NCI-H1092 treated with DMSO at 0.1 percent for 48 hours (cell line): Measurements from ENCODE around the gene COL5A1.

Experiments used
- DNase-seq: peaks from one replicate; lab custom pipeline; 2025; lab: John Stamatoyannopoulos, UW

Gene COL5A1

DNA sequence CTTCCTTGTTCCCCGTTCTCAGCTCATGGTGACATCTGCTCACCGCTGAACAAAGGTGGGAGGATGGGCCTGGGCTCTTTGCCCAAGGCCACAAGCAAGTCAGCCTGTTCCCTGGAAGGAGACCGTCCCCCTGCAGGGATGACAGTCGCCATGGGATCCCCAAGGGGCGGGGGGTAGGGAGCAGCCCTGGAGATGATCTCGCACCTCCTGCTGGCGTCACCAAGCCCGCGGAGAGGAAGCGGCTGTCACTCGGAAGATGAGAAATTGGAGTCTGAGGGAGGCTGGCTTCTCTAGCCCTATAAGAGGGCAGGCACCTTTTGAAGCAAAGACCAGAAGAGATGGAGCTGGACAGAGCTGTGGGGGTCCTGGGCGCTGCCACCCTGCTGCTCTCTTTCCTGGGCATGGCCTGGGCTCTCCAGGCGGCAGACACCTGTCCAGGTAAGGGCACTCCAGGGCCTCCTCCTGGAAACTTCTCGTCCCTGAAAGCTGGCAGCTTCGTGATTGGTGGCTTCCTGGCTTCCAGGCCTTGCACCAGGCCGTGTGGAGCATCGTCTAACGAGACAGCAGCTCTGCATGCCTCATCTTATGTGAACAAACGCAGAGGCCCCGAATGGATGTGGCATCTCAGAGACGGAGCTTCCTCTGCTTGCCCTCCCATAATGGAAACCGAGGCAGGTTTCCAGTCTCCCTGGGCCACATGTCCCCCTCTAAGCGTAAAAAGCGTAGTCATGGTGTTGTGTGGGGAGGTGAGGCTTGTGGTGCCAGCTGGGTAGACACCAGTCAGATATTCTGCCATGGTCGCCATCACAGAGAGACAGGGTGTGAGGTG is 239.1 kb downstream of the COL5A1 start, which contains the start of gene FCN2:
FCN2 (plus strand) TSS at position 327 of the 829 bp plus-strand sequence; CDS start at position 339, 12 bp downstream.
- no peak for DNase-seq

DNA sequence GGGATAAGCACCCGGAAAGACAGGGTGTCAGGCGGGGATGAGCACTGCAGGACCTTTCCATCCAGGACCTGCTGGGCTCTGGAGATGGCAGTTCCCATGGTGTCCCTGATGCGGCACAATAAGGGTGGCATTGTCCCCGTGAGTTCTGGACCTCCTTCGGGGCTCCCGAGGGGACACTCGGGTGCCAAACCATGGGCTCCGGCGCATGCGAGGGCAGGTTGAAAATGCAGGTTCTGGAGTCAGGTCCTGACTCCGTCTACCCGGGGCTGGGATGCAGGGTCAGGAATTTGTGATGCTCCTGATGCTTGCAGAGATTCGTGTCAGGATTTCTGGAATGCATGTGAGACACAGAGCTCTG is 239.7 kb downstream of the COL5A1 start:
- DNase-seq, result no peak

DNA sequence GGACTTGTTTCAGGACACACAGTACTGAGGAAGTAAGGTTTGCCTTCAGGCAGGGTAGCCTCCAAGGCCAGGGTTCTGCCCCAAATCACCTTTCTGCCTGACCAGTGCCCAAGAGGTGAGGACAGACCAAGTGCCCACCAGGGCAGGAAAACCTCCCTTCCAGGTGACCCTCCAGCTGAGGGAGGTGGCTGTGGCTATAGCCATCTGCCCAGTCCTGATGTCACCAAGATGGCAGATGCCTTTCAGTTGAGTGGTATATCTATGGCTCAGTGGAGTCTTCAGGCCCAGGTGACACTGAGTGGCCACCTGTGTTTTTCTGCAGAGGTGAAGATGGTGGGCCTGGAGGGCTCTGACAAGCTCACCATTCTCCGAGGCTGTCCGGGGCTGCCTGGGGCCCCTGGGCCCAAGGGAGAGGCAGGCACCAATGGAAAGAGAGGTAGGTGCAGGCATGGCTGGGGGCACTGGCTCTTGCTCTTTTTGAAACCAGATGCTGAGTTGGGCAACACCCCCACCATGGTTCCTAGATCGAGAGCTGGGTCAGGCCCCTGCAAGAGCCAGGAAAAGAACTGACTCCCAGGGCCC is 240.7 kb downstream of the COL5A1 start:
- DNase-seq, result no peak

DNA sequence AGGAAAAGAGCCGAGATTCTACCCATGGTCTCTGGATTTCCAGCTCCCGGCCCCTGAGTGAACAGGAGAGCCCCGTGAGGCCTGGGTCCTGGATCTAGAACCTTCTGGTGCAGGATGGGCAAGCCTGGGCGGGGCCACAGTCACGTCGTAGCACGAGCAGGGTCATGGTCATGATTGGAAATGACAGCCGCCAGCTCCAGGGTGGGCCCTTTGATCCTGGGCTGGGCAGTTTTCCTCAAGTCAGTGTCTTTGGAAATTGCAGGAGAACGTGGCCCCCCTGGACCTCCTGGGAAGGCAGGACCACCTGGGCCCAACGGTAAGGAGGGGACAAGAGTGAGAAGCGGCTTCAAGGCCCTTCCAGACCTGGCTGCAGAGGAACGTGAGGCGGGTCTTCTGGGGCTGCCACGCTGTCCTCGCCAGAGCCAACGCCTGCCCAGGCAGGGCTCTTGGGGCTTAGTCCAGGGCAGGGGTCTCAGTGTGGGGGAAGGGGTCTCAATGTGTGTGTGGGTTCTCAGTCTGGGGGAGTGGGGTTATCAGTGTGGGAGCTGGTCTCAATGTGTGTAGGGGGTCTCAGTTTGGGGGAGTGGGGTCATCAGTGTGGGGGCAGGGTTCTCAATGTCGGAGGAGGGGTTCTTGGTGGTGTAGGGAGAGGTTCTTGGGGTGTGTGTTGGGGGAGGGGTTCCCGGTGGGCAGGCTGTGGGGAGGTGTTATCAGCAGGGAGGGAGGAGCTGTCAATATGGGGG is 241.6 kb downstream of the COL5A1 start:
- no peak for DNase-seq

- DNase-seq, result no peak
Measured at GRCh38 chr9:134884492-134884891, 242.9 kb downstream of the COL5A1 start.

DNA sequence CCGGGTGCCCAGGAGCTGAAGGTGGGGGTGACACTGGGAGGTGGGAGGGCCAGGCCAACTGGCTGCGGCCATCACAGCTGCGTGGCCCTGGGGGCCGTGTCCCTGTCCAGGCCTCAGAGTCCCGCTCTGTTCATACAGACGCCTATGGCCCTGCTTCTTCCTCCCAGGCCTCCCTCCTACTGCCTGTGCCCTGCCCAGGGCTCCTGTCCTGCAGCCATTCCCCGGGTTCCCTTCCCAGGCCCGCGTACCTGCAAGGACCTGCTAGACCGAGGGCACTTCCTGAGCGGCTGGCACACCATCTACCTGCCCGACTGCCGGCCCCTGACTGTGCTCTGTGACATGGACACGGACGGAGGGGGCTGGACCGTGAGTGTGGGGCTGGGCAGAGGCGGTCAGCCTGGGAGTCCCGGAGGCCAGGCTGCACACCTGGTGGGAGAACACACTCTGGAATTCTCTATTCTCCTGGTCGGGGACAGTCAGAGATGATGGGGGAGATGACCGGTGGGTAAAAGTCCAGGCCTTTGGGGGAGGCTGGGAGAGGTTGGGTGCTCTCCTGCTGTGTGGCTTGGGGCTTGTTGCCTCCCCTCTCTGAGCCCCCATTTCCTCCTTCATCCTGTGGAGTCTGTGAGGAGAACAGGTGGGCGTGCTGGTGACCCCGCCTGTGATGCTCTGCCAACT is 243.5 kb downstream of the COL5A1 start:
- DNase-seq, result no peak

GRCh38 chr9:134885679-134886412 is 244.2 kb downstream of the COL5A1 start:
- no peak for DNase-seq

- DNase-seq, result no peak
Measured at GRCh38 chr9:134886413-134886913, 244.9 kb downstream of the COL5A1 start.

- DNase-seq, result no peak
Measured at GRCh38 chr9:134887219-134887618, 245.6 kb downstream of the COL5A1 start.

DNA sequence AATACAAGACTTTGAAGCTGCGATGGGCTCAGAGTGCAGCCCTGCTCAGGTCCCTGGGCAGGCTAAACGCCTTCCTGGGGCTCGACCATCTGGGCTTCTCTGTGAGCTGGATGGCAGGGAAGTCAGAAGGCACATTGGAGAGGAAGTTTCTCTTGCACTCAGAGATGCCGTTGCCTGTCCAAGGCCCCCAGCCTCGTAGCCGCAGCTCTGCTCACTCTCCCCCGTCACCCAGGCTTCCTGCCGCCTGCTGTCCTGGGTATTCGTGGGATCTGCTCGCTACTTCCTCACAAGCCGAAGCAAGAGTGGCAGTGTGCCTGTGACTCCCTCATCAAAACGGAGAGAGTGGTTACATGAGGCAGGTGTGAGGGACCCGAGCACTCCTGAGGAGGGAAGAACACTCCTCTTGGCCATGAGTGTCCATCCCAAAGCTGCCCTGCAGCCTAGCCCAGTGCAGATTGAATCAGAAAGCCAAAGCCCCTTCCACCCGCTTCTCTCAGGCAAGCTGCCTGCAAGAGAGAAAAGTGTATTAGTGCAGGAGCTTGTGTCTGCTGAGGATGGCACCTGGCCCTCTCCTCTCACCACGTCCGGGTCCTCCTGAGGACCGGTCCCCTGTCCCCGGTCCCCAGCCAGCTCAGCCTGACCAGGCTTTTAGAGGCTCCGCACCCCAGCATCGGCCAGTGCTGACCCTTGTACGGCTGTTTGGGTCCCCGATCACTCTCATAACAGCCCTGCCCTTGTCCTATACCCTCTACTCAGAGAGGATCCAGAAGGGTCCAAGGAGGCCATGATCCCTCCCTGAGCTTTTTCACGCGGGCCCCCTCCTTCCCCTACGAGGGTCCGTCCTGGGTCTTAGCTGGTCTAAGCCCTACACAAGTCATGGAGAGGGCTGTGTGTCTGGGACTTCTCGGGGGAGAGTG is 246.3 kb downstream of the COL5A1 start:
- DNase-seq, result no peak

GRCh38 chr9:134888603-134889190 is 247.1 kb downstream of the COL5A1 start:
- no peak for DNase-seq

GRCh38 chr9:134889386-134890154 is 248.0 kb downstream of the COL5A1 start:
- DNase-seq, result no peak

GRCh38 chr9:134890155-134890495 is 248.5 kb downstream of the COL5A1 start:
- no peak for DNase-seq

DNA sequence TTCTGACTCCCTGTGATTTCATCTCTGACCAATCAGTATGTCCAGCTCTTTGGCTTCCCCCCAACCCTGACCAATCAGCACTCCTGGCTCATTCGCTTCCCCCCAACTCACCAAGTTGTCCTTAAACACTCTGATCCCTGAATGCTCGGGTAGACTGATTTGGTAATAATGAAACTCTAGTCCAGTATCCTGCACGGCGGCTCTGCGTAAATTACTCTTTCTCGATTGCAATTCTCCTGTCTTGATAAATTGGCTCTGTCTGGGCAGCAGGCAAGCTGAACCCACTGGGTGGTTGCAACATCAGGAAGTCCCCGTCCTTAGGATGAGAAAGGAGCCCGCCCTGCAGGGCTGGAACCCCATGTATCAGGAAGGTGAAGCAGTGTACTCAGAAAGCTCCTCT is 249.4 kb downstream of the COL5A1 start:
- DNase-seq, result no peak

- no peak for DNase-seq
Measured at GRCh38 chr9:134891713-134892112, 250.1 kb downstream of the COL5A1 start.

GRCh38 chr9:134892221-134892620 is 250.6 kb downstream of the COL5A1 start:
- DNase-seq, result no peak

GRCh38 chr9:134892820-134893420 is 251.3 kb downstream of the COL5A1 start:
- DNase-seq, result no peak
